Stimulated activated CD8-positive, alpha-beta memory T cell treated with anti-CD3 and anti-CD28 coated beads, Interleukin-4, amount 100 ng/mL, for 1 hour (primary cell): ENCODE measurements around the gene SATL1.
"Not testable (repeated sequence)": the region's sequence is repeated elsewhere in the genome, so short reads cannot be mapped to it uniquely, and the experiment has no call there.

Source experiments
- DNase-seq, 2 donors: peaks; one replicate each; pipeline ENCODE4 v3.0.0-alpha.2; 2020; ENCODE audit warnings: low read depth in 2 of 2, low spot score in 1 of 2

SATL1 gene

DNA sequence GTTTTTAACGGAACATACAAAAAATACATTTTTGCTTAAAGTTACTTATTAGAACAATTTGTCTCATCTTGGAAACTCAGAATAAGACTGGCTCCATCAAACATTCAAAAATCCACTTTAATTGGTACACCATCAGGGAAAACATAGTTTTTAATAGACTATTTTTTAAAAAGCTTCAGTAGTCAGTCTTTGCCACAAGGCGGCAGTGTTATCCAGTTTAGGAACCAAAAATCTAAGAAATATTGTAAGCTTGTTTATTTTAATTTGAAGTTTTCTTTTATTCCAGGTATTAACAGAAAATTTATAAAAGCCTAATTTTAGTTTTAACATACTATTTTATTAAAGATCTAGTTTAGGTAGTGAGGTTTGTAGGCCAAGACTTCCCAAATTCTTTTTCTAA, 132.2 kb downstream of the SATL1 start:
- DNase-seq, result no peak

- no peak for DNase-seq
These were observed 134.3 kb downstream of the SATL1 start for GRCh38 chrX:85109235-85109634.

GRCh38 chrX:85108165-85108564, 135.4 kb downstream of the SATL1 start:
- no peak for DNase-seq

DNA sequence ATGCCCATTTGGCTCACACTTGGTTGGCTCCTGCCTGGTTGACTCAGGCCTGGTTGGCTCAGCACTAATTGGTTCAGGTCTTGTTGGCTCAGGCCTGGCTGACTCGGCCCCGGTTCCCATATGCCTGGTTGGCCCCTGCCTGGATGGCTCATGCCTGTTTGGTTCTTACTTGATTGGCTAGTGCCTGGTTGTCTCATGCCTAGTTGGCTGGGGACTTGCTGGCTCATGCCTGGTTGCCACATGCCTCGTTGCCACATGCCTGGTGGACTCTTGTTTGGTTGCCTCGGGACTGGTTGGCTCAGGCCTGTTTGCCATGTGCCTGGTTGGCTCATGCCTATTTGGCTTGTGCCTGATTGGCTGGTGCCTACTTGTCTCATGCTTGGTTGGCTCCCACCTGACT, 136.2 kb downstream of the SATL1 start:
- DNase-seq, result no peak

DNA sequence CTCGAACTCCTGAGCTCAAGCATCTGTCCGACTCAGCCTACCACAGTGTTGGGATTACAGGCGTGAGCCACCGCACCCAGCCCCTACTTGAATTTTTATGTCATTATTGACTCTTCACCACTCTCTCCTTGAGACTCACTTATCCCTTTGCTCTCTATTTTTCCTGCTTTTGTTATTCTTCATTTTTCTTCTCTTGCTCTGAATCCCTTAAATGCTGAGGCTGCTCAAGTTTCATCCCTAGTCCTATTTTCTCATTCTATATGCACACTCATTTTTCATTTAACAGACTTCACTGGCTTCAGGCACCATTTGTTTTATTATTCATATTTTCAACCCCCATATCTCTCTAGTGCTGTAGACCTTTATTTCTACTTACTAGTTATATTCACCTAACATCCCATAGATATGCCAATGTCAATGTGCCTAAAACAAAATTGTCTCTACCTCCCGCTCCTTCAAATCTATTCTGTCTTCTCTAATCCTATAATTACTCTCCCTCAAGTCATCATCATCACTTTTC, 154.2 kb downstream of the SATL1 start:
- DNase-seq, result no peak

- no peak for DNase-seq
These were observed 158.7 kb downstream of the SATL1 start for GRCh38 chrX:85084770-85085393.

DNA sequence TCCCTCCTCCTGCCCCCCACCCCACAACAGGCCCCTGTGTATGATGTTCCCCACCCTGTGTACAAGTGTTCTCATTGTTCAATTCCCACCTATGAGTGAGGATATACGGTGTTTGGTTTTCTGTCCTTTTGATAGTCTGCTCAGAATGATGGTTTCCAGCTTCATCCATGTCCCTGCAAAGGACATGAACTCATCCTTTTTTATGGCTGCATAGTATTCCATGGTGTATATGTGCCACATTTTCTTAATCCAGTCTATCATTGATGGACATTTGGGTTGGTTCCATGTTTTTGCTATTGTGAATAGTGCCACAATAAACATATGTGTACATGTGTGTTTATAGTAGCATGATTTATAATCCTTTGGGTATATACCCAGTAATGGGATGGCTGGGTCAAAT, 166.3 kb downstream of the SATL1 start:
- DNase-seq, result not testable (repeated sequence)

DNA sequence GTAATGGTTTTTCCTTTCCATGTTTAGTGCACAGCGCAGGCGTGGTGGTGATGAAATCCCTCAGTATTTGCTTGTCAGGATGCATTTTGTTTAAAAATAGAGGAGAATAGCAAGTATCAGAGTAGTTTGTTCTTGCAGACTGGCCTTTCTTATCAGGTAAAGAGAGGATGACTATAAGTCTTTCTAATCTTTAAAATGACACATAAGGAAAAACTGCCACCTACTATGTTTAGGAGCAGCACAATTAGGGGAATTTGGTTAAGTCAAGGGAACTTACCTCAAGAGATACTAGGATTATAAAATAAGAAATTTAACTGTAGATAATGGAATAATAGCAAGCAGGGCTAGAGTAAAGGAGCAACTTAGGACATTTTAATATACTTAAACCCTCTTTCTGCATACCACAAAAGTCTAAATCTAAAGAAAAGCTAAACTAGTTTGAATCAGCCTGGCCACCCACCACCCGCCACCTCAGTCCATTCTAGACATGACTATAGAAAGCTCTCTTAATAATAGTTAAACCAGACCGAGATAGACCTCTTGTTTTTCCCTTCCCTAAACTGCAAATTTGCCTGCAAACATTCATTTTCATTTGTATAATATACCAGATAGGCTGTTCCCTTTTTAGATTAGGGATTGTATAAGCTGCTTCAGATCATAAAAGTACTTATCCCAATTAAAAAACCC, 177.9 kb downstream of the SATL1 start:
- DNase-seq, result no peak

- DNase-seq, result no peak
These were observed 190.8 kb downstream of the SATL1 start for GRCh38 chrX:85052636-85053343.

DNA sequence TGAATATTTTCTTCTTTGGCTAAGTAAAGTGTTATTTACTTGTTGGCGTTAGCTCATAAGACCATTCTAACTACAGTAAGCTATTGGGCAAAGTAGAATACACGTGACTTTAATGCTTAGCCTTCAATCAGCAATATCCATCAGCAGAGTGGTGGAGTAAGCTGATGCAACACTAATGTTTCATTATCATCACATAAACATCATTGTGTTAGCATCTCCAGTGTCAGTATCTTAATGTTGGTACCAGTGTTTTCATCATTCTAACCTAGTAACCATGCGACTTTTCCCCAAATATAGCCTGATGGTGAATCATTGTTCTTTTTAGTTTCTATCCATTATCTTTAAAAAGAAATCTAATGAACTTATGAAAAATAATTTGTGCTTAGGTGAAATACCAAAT, 191.4 kb downstream of the SATL1 start:
- no peak for DNase-seq

GRCh38 chrX:85051627-85052026, 192.0 kb downstream of the SATL1 start:
- DNase-seq, result no peak
